Nephron (organoid): ENCODE measurements around the gene GRPEL1.
A peak's percentile ranks its signal among the peaks of the same experiment; 100 is the strongest.

Source experiments
- H3K27ac Mint-ChIP-seq, 3 experiments: 2 replicates each; pipeline ENCODE4 v1.8.0; 2020; ENCODE audit warnings: mixed read lengths in 3 of 3, mild to moderate bottlenecking in 2 of 3, moderate library complexity in 1 of 3
- H3K27me3 Mint-ChIP-seq: 2 replicates; pipeline ENCODE4 v1.8.0; 2021; ENCODE audit warnings: low read depth, mild to moderate bottlenecking, moderate library complexity, mixed read lengths
- H3K36me3 Mint-ChIP-seq: 2 replicates; pipeline ENCODE4 v1.8.0; 2020; ENCODE audit warnings: low read depth, mixed read lengths
- H3K4me1 Mint-ChIP-seq: 2 replicates; pipeline ENCODE4 v1.8.0; 2020; ENCODE audit warnings: mixed read lengths
- H3K4me3 Mint-ChIP-seq, 3 experiments: 2 replicates each; pipeline ENCODE4 v1.8.0; 2020; ENCODE audit warnings: mild to moderate bottlenecking in 3 of 3, mixed read lengths in 3 of 3, moderate library complexity in 2 of 3
- H3K9me3 Mint-ChIP-seq: 2 replicates; pipeline ENCODE4 v1.8.0; 2020; ENCODE audit warnings: mixed read lengths
- CTCF ChIP-seq, 3 experiments: fragments of 200-600 bp; sonication (generic); IDR thresholded peaks; one replicate each; pipeline ENCODE4 v1.5.0; 2021; ENCODE audit warnings: antibody characterized with exemption in 3 of 3; ENCODE audit not compliant: unreplicated experiment in 3 of 3

Gene GRPEL1

GRCh38 chr4:7070729-7071511 is 3.1 kb upstream of the GRPEL1 start:
- peak; percentile 98 for TF ChIP-seq CTCF (IDR thresholded peaks at IDR 0.05; ENCODE audit: unreplicated experiment in 3 of 3)
- peaks cover 9% of the 10 kb centered on the region for H3K27me3 Mint-ChIP-seq
- H3K36me3 Mint-ChIP-seq, result peaks cover 4% of the 10 kb centered on the region
- peak overlapping the region in 1 of 3 experiments; percentile 53 for H3K27ac Mint-ChIP-seq
- H3K9me3 Mint-ChIP-seq, result no peaks in the 10 kb centered on the region
- peaks cover 41% of the 10 kb centered on the region for H3K4me1 Mint-ChIP-seq
- peak overlapping the region; percentile 60 to 77 (median 75) for H3K4me3 Mint-ChIP-seq

- peak overlapping the region; percentile 59 to 92 (median 88) for H3K27ac Mint-ChIP-seq
- peaks cover 17% of the 10 kb centered on the region for H3K36me3 Mint-ChIP-seq
- H3K9me3 Mint-ChIP-seq, result no peaks in the 10 kb centered on the region
- H3K4me1 Mint-ChIP-seq, result peaks cover 45% of the 10 kb centered on the region
- peaks cover 13% of the 10 kb centered on the region for H3K27me3 Mint-ChIP-seq
- TF ChIP-seq CTCF (IDR thresholded peaks at IDR 0.05; ENCODE audit: unreplicated experiment in 3 of 3), result no peak
- peak overlapping the region; percentile 89 to 95 (median 91) for H3K4me3 Mint-ChIP-seq
Measured at GRCh38 chr4:7068883-7069282, 1.0 kb upstream of the GRPEL1 start.

GRCh38 chr4:7068279-7068842 is 497 bp upstream of the GRPEL1 start:
- Mint-ChIP-seq H3K9me3 (no peaks in the 10 kb centered on the region), H3K4me3 (peak overlapping the region; percentile 89 to 95 (median 91)), H3K4me1 (peaks cover 50% of the 10 kb centered on the region), H3K36me3 (peaks cover 22% of the 10 kb centered on the region), H3K27me3 (peaks cover 13% of the 10 kb centered on the region), H3K27ac (peak overlapping the region; percentile 59 to 92 (median 88))
- no peak for TF ChIP-seq CTCF (IDR thresholded peaks at IDR 0.05; ENCODE audit: unreplicated experiment in 3 of 3)

GRCh38 chr4:7067126-7067451 is 775 bp downstream of the GRPEL1 start:
- H3K4me3 Mint-ChIP-seq, result peak overlapping the region; percentile 84 to 88 (median 87)
- H3K36me3 Mint-ChIP-seq, result peaks cover 34% of the 10 kb centered on the region
- H3K4me1 Mint-ChIP-seq, result peaks cover 51% of the 10 kb centered on the region
- H3K27ac Mint-ChIP-seq, result peak overlapping the region in 1 of 3 experiments; percentile 58
- H3K27me3 Mint-ChIP-seq, result peaks cover 13% of the 10 kb centered on the region
- TF ChIP-seq CTCF (IDR thresholded peaks at IDR 0.05; ENCODE audit: unreplicated experiment in 3 of 3), result no peak
- no peaks in the 10 kb centered on the region for H3K9me3 Mint-ChIP-seq

GRCh38 chr4:7066493-7066892 is 1.4 kb downstream of the GRPEL1 start:
- no peaks in the 10 kb centered on the region for H3K9me3 Mint-ChIP-seq

More at GRCh38 chr4:7066493-7066892, 1.4 kb downstream of the GRPEL1 start:
- peaks cover 40% of the 10 kb centered on the region for H3K36me3 Mint-ChIP-seq
- TF ChIP-seq CTCF (IDR thresholded peaks at IDR 0.05; ENCODE audit: unreplicated experiment in 3 of 3), result no peak
- H3K27ac Mint-ChIP-seq, result no peak overlapping the region
- peaks cover 8% of the 10 kb centered on the region for H3K27me3 Mint-ChIP-seq
- peak overlapping the region; percentile 84 to 88 (median 87) for H3K4me3 Mint-ChIP-seq
- peaks cover 51% of the 10 kb centered on the region for H3K4me1 Mint-ChIP-seq
